ENCODE results near the gene MARCHF7. TPM values are rescaled to one million over a fixed set of nuclear protein-coding genes. Genes with fewer than 3 reads are reported as not detected.
"Not testable (repeated sequence)": the region's sequence is repeated elsewhere in the genome, so short reads cannot be mapped to it uniquely, and the experiment has no call there.

The MARCHF7 gene
- total RNA-seq, 3 donors from 2014 or later (not counting 1 experiment from before 2014, with no cell fraction given): 60.5 to 96.5 (median 66.8) TPM

DNA sequence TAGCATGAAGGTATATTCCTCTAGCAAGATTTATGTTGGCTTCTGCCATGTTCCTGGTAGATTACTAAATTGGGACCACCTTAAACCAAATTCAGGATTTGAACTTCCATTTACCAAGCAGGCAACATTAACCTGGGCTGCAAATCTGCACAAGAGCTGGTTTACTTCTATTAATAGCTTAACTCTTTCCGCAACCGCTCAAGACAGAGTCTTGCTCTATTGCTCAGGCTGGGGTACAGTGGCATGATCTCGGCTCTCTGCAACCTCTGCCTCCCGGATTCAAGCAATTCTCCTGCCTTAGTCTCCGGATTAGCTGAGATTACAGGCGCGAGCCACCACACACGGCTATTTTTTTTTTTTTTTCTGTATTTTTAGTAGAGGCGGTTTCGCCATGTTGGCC, 8.4 kb downstream of the MARCHF7 start:
- intact Hi-C loops (cut with micrococcal nuclease): no loop called here
- peaks cover 0 to 3% of the 10 kb centered on the region in 2 donors for H3K9me3 Mint-ChIP-seq
- Histone ChIP-seq H3K9me3 (ENCODE audit: control insufficient read depth, insufficient read depth, low read length) (no peaks in the 10 kb centered on the region), H3K4me1 (ENCODE audit: control insufficient read depth, insufficient read depth, low read length) (peaks cover 30% of the 10 kb centered on the region), H3K36me3 (ENCODE audit: control insufficient read depth, insufficient read depth, low read length) (peaks cover 25% of the 10 kb centered on the region), H3K27ac (ENCODE audit: low read length) (no peak overlapping the region), H3K4me3 (ENCODE audit: low read length) (no peak overlapping the region), H3K27me3 (ENCODE audit: control insufficient read depth, insufficient read depth, low read length) (no peaks in the 10 kb centered on the region)
- TF ChIP-seq, protein P1, sequence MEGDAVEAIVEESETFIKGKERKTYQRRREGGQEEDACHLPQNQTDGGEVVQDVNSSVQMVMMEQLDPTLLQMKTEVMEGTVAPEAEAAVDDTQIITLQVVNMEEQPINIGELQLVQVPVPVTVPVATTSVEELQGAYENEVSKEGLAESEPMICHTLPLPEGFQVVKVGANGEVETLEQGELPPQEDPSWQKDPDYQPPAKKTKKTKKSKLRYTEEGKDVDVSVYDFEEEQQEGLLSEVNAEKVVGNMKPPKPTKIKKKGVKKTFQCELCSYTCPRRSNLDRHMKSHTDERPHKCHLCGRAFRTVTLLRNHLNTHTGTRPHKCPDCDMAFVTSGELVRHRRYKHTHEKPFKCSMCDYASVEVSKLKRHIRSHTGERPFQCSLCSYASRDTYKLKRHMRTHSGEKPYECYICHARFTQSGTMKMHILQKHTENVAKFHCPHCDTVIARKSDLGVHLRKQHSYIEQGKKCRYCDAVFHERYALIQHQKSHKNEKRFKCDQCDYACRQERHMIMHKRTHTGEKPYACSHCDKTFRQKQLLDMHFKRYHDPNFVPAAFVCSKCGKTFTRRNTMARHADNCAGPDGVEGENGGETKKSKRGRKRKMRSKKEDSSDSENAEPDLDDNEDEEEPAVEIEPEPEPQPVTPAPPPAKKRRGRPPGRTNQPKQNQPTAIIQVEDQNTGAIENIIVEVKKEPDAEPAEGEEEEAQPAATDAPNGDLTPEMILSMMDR (IDR thresholded peaks at IDR 0.05): no peak
- WGBS (ENCODE audit: insufficient coverage): 96% methylated on average over 10 of the region's 10 CpGs
- peaks cover 86 to 90% of the 10 kb centered on the region in 2 donors for H3K4me1 Mint-ChIP-seq
- DNase-seq (no peak), ATAC-seq (no peak)
- H3K27me3 Mint-ChIP-seq (ENCODE audit: low read depth in 2 of 2): no peaks in the 10 kb centered on the region
- H3K27ac Mint-ChIP-seq: peak overlapping the region; percentile 11 to 32
- H3K36me3 Mint-ChIP-seq: peaks cover 6% of the 10 kb centered on the region
- peak overlapping the region; percentile 1 for H3K4me3 Mint-ChIP-seq

DNA sequence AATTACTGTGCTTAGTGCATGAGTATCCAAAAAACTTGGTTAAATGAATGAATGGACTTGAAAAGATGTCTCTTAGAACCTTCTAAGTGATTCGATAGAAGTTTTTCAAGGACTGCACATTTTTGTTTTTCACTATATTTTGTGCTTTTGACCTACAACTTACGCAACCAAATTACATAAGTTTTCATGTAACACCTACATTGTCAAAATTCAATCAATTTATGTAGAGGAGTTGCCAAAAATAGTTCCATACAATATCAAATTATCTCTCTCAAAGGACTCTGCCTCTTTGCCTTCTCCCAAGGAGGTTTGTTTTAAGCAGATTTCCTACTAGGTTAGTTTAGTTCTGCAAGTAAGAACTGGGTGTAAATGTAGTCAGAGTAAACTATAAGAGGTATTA, 10.3 kb downstream of the MARCHF7 start:
- no peak overlapping the region for H3K4me3 Mint-ChIP-seq
- DNase-seq (no peak), ATAC-seq (no peak)
- no peak overlapping the region for H3K4me3 ChIP-seq (ENCODE audit: low read length)
- intact Hi-C loops (cut with micrococcal nuclease): no loop called here
- peaks cover 86 to 90% of the 10 kb centered on the region in 2 donors for H3K4me1 Mint-ChIP-seq
- no peaks in the 10 kb centered on the region for H3K27me3 Mint-ChIP-seq (ENCODE audit: low read depth in 2 of 2)
- H3K36me3 ChIP-seq (ENCODE audit: control insufficient read depth, insufficient read depth, low read length): peaks cover 14% of the 10 kb centered on the region
- no peaks in the 10 kb centered on the region for H3K27me3 ChIP-seq (ENCODE audit: control insufficient read depth, insufficient read depth, low read length)
- peaks cover 24% of the 10 kb centered on the region for H3K4me1 ChIP-seq (ENCODE audit: control insufficient read depth, insufficient read depth, low read length)
- no peak overlapping the region for H3K27ac ChIP-seq (ENCODE audit: low read length)
- TF ChIP-seq, protein P1 (IDR thresholded peaks at IDR 0.05): no peak
- H3K36me3 Mint-ChIP-seq: peaks cover 6% of the 10 kb centered on the region
- peak overlapping the region; percentile 32 to 70 for H3K27ac Mint-ChIP-seq
- H3K9me3 ChIP-seq (ENCODE audit: control insufficient read depth, insufficient read depth, low read length): no peaks in the 10 kb centered on the region
- H3K9me3 Mint-ChIP-seq: peaks cover 0 to 3% of the 10 kb centered on the region in 2 donors
- 80% methylated on average over 1 of the region's 2 CpGs for WGBS (ENCODE audit: insufficient coverage)

DNA sequence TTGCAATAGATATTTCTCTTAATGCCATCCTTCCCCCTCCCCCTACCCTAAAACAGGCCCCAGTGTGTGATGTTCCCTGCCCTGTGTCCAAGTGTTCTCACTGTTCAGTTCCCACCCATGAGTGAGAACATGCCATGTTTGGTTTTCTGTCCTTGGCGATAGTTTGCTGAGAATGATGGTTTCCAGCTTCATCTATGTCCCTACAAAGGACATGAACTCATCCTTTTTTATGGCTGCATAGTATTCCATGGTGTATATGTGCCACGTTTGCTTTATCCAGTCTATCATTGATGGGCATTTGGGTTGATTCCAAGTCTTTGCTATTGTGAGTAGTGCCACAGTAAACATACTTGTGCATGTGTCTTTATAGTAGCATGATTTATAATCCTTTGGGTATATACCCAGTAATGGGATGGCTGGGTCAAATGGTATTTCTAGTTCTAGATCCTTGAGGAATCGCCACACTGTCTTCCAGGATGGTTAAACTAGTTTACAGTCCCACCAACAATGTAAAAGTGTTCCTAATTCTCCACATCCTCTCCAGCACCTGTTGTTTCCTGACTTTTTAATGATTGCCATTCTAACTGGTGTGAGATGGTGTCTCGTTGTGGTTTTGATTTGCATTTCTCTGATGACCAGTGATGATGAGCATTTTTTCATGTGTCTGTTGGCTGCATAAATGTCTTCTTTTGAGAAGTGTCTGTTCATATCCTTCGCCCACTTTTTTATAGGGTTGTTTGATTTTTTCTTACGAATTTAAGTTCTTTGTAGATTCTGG, 12.7 kb downstream of the MARCHF7 start:
- H3K9me3 Mint-ChIP-seq; H3K27me3 Mint-ChIP-seq (ENCODE audit: low read depth in 2 of 2); H3K27me3 ChIP-seq (ENCODE audit: control insufficient read depth, insufficient read depth, low read length); DNase-seq; H3K36me3 ChIP-seq (ENCODE audit: control insufficient read depth, insufficient read depth, low read length); intact Hi-C loops (cut with micrococcal nuclease); H3K4me3 ChIP-seq (ENCODE audit: low read length); H3K36me3 Mint-ChIP-seq; H3K27ac ChIP-seq (ENCODE audit: low read length); ATAC-seq; H3K9me3 ChIP-seq (ENCODE audit: control insufficient read depth, insufficient read depth, low read length): not testable (repeated sequence)
- peaks cover 19% of the 10 kb centered on the region for H3K4me1 ChIP-seq (ENCODE audit: control insufficient read depth, insufficient read depth, low read length)
- peaks cover 82 to 84% of the 10 kb centered on the region in 2 donors for H3K4me1 Mint-ChIP-seq
- WGBS (ENCODE audit: insufficient coverage): 93% methylated on average over 4 of the region's 6 CpGs
- H3K27ac Mint-ChIP-seq: peak overlapping the region; percentile 56 to 65
- peak overlapping the region; percentile 25 for H3K4me3 Mint-ChIP-seq

DNA sequence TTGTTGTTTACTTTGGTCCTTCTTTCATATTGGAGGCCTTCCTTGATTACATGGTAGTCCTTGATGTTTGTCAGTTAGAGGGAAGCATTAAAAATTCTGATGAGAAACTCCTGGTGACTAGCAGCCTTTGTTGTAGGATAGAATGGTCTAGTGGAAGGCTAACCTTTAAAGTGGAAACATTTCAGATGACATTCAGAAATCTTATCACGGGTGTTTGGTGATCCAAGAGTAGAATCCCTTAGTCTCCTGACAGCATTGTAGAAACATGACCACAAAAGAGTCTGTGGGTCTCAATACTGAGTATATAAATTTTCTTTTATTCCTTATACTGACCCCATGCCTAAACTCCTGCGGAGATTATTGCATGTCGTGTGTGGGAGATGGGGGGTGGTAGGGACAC, 13.4 kb downstream of the MARCHF7 start:
- Mint-ChIP-seq H3K4me1 (peaks cover 81 to 84% of the 10 kb centered on the region in 2 donors), H3K36me3 (no peaks in the 10 kb centered on the region), H3K4me3 (peak overlapping the region; percentile 25), H3K27me3 (ENCODE audit: low read depth in 2 of 2) (no peaks in the 10 kb centered on the region), H3K9me3 (peaks cover 0 to 3% of the 10 kb centered on the region in 2 donors), H3K27ac (peak overlapping the region; percentile 56 to 65)
- H3K27me3 ChIP-seq (ENCODE audit: control insufficient read depth, insufficient read depth, low read length): no peaks in the 10 kb centered on the region
- no peaks in the 10 kb centered on the region for H3K9me3 ChIP-seq (ENCODE audit: control insufficient read depth, insufficient read depth, low read length)
- TF ChIP-seq, protein P1 (IDR thresholded peaks at IDR 0.05): no peak
- peaks cover 12% of the 10 kb centered on the region for H3K36me3 ChIP-seq (ENCODE audit: control insufficient read depth, insufficient read depth, low read length)
- WGBS (ENCODE audit: insufficient coverage): no CpG with 5 or more reads among the region's 3 CpGs
- DNase-seq: no peak
- no peak for ATAC-seq
- peaks cover 16% of the 10 kb centered on the region for H3K4me1 ChIP-seq (ENCODE audit: control insufficient read depth, insufficient read depth, low read length)
- intact Hi-C loops (cut with micrococcal nuclease): no loop called here
- H3K27ac ChIP-seq (ENCODE audit: low read length): no peak overlapping the region
- H3K4me3 ChIP-seq (ENCODE audit: low read length): no peak overlapping the region
